ENCODE results near the gene SGPP1. TPM values are rescaled to one million over a fixed set of nuclear protein-coding genes. Genes with fewer than 3 reads are reported as not detected.

Gene SGPP1
- total RNA-seq, 4 donors from 2014 or later = 5.9 to 13.9 (median 6.8) TPM

DNA sequence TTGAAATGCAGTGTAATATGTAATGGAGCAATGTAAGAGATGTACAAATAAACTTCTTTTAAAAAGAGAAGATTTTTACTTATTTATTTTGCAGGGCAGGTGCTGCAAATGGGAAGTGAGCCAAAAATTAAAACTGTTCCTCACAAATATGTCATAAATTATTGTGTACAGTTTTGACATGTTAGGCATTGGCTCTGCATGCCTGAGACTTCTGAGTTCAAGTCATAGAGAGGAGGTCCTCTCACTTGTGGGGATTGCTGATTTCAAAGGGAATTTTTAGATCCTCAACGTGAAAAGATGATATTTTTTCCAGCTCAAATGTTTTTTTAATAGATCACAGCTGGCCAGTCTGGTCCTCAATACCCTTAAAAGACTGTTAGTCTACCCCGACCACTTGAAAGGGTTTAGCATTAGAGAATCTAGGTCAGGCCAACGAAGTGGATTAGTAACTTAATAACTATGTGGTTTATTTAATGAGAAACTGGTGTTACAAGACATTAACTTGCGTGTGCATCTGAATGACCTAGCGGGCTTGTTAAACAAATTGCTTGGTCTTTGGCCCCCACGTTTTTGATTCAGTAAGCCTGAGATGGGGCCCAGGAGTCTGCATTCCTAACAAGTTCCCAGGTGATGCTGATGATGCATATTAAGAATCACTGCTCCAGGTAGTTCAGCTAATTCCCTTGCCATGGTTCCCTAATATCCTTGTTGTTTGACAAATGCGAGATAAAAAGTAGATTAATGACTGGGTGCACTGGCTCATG lies 55.3 kb downstream of the SGPP1 start:
- intact Hi-C loops (cut with DNase I; ENCODE audit: low total_unique reads) = no loop called here
- WGBS, 2 donors = 37 to 39% methylated on average over 7 of the region's 7 CpGs
- H3K4me3 ChIP-seq (ENCODE audit: low read depth, poor library complexity, severe bottlenecking) = no peak overlapping the region
- TF ChIP-seq, protein P1, sequence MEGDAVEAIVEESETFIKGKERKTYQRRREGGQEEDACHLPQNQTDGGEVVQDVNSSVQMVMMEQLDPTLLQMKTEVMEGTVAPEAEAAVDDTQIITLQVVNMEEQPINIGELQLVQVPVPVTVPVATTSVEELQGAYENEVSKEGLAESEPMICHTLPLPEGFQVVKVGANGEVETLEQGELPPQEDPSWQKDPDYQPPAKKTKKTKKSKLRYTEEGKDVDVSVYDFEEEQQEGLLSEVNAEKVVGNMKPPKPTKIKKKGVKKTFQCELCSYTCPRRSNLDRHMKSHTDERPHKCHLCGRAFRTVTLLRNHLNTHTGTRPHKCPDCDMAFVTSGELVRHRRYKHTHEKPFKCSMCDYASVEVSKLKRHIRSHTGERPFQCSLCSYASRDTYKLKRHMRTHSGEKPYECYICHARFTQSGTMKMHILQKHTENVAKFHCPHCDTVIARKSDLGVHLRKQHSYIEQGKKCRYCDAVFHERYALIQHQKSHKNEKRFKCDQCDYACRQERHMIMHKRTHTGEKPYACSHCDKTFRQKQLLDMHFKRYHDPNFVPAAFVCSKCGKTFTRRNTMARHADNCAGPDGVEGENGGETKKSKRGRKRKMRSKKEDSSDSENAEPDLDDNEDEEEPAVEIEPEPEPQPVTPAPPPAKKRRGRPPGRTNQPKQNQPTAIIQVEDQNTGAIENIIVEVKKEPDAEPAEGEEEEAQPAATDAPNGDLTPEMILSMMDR (IDR thresholded peaks at IDR 0.05) = no peak
- TF ChIP-seq POLR2A (IDR thresholded peaks at IDR 0.05) = no peak
- DNase-seq (ENCODE audit: low spot score in 2 of 2) = no peak

DNA sequence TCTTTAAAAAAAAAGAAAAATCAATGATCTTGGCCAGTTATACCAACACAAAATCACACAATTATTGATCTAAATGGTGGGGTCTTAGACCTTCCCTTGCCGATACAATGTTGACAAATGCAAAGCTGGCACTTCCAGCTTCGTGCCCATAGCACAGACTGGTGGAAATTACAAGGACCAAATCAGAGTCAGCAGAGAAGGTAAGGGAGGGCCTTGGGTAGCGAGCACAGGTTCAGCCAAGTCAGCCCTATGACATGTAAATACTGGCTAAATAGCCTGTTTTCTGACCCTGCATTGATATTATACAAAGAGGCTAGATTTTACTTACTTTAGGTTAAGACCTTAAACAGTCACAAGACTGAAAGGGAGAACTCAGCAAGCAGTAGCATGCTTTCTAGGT lies 55.9 kb downstream of the SGPP1 start:
- H3K4me3 ChIP-seq (ENCODE audit: low read depth, poor library complexity, severe bottlenecking) = no peak overlapping the region
- no peak for DNase-seq (ENCODE audit: low spot score in 2 of 2)
- TF ChIP-seq, protein P1 (IDR thresholded peaks at IDR 0.05) = no peak
- no peak for TF ChIP-seq POLR2A (IDR thresholded peaks at IDR 0.05)
- intact Hi-C loops (cut with DNase I; ENCODE audit: low total_unique reads) = no loop called here
- 77 to 87% methylated on average over 3 of the region's 3 CpGs for WGBS, 2 donors

DNA sequence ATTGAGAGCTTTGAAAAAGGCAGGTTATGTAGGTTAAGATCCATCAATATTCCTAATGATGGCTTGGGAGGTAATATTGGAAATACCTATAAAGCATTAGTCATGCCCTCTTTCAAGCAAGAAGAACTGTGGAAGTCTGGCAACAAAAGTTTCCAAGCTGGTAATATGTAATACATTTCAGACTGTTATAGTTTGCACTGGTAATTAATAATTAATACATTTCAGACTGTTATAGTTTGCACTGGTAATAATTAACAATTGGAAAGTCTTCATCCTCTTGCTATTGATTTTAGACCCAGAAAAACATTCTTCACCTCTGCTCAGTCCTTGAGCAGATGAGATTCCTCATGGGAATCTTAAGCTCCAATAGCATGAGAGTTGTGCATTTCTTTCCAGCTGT lies 57.2 kb downstream of the SGPP1 start:
- intact Hi-C loops (cut with DNase I; ENCODE audit: low total_unique reads) = no loop called here
- TF ChIP-seq, protein P1 (IDR thresholded peaks at IDR 0.05) = no peak
- no peak for TF ChIP-seq POLR2A (IDR thresholded peaks at IDR 0.05)
- H3K4me3 ChIP-seq (ENCODE audit: low read depth, poor library complexity, severe bottlenecking) = no peak overlapping the region
- DNase-seq (ENCODE audit: low spot score in 2 of 2) = no peak

DNA sequence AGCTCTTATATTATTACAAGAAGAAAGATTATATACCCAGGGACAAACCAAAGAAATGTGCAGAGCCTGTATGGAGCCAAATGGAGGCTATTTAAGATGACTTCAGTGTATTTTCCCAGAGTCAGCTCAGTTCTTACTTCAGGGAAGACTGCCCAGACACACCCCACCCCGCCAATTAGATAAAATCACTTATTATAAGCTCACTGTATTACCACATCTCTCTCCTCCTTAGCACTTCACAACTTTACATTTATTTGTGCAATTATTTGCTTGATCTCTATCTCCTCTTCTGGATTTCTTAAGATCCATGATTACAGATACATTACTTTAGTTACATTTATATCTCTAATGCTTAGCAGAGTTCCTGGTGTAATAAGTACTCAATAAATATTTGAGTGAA lies 61.5 kb downstream of the SGPP1 start:
- no peak overlapping the region for H3K4me3 ChIP-seq (ENCODE audit: low read depth, poor library complexity, severe bottlenecking)
- TF ChIP-seq, protein P1 (IDR thresholded peaks at IDR 0.05) = no peak
- no peak for TF ChIP-seq POLR2A (IDR thresholded peaks at IDR 0.05)
- intact Hi-C loops (cut with DNase I; ENCODE audit: low total_unique reads) = no loop called here
- DNase-seq (ENCODE audit: low spot score in 2 of 2) = no peak
- WGBS, 2 donors = 37 to 50% methylated on average over 1 of the region's 1 CpG

DNA sequence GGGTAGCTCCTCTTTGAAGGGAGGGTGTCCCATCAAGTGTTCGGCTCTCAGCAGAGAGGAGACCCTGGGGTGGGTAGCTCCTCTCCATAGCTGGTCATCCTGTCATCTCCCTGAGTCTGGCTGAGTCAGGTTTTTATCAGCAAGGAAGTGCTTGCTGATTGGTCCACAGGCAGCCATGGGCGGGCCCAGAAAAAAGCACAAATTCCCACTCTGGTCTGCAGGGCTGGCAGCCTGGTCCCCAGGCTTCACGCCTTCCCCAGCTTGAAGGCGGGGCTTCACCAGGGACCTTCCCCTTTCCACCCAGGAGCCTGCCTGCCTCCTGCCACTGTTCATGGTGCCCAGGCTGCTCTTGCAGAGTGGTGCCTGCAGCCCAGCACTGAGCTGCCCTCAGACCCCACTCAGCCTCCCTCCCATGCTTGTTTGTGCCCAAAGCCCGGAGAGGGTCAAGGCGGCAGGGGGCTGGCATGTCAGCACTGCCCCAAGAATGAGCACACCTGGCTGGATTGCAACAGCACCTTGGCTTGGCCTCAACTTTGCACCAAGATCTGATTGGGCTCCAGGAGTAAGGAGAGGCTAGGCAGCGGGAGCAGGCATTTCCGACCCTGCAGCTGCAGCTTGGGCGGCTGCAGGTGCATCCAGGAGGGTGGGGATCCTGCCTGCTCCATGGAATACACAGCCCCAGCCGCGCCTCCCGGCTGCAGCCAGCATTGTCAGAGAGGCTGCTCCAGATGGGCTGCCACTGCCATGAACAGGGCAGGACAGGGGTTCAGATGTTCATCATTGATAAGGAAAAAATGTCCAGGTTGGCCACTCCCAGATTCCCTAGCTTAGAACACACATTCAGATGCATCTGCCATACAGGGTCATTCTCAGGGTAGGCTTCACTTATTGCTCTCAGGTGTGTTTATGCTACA lies 64.2 kb downstream of the SGPP1 start:
- DNase-seq (ENCODE audit: low spot score in 2 of 2) = no peak
- TF ChIP-seq POLR2A (IDR thresholded peaks at IDR 0.05) = no peak
- TF ChIP-seq, protein P1 (IDR thresholded peaks at IDR 0.05) = no peak
- intact Hi-C loops (cut with DNase I; ENCODE audit: low total_unique reads) = no loop called here
- 87 to 88% methylated on average over 11 to 12 of the region's 12 CpGs for WGBS, 2 donors
- H3K4me3 ChIP-seq (ENCODE audit: low read depth, poor library complexity, severe bottlenecking) = no peak overlapping the region

Measured in lower leg skin (tissue), 4 donors.